K562 (cell line): ENCODE data around the gene ADORA2B. TPM values are rescaled to one million over a fixed set of nuclear protein-coding genes. Genes with fewer than 3 reads are reported as not detected.

ENCODE experiments used
- ATAC-seq: fragments of 200-7000 bp; cut with Tn5 transposase; 3 replicates; pipeline ENCODE4 v1.9.1; 2020; ENCODE audit warnings: moderate library complexity
- BruUV-seq: library from RNA; stranded (reverse); fragments of 400-500 nt; replicated peaks from 2 replicates; lab custom pipeline; 2021; lab: Mats Ljungman, UMichigan
- CTCF ChIA-PET: fragments of 300-600 bp; formaldehyde crosslinking; extraction: SDS; loops from one replicate; lab custom pipeline; 2021; ENCODE audit warnings: low intra/inter-chr PET ratio; lab: Yijun Ruan, JAX
- POLR2A ChIA-PET: fragments of 300-600, 350-650 bp; sonication (Branson Sonifier 250); formaldehyde crosslinking; extraction: SDS; loops from one replicate; lab custom pipeline; 2021; ENCODE audit warnings: antibody characterized with exemption, inconsistent platforms; lab: Yijun Ruan, JAX
- DNase-seq, 4 experiments: peaks; one replicate each; pipeline versions ENCODE4 v3.0.0 to v3.0.0-alpha.2; 2011 to 2018; ENCODE audit warnings: low spot score in 3 of 4, mixed read lengths in 3 of 4; ENCODE audit errors: extremely low read depth in 1 of 4
- FAIRE-seq: peaks from 2 replicates; lab custom pipeline; 2011; peaks lifted over from hg19 to GRCh38; lab: Jason Lieb, UNC
- H2AFZ ChIP-seq: 2 replicates; pipeline ENCODE4 v1.6.0; 2011; ENCODE audit warnings: low read depth, low read length, control low read depth, inconsistent platforms
- H3K27ac ChIP-seq: fragments of 200-600 bp; 3 replicates; pipeline ENCODE4 v1.8.0; 2011; ENCODE audit warnings: low read depth, mild to moderate bottlenecking, control low read depth, inconsistent platforms, low read length, moderate library complexity, mixed read lengths; ENCODE audit errors: extremely low read depth
- H3K27me3 ChIP-seq, 2 experiments: fragments of 300-600 bp in 1 of 2; 2 replicates in 1 of 2; 3 replicates in 1 of 2; pipeline versions ENCODE4 v1.6.0 to v1.8.0; 2011; ENCODE audit warnings: inconsistent platforms in 2 of 2, low read length in 2 of 2, mild to moderate bottlenecking in 1 of 2, mixed read lengths in 1 of 2, moderate library complexity in 1 of 2; ENCODE audit not compliant: control insufficient read depth in 2 of 2, insufficient read depth in 2 of 2
- H3K36me3 ChIP-seq: fragments of 300-600 bp; 3 replicates; pipeline ENCODE4 v1.8.0; 2011; ENCODE audit warnings: mild to moderate bottlenecking, low read length, inconsistent platforms; ENCODE audit not compliant: control insufficient read depth, insufficient read depth
- H3K4me1 ChIP-seq, 2 experiments: fragments of 200-600 bp in 1 of 2; replicated peaks in 1 of 2; 2 replicates in 1 of 2; 3 replicates in 1 of 2; pipeline versions ENCODE4 v1.5.1 to v1.8.0; 2011; ENCODE audit warnings: inconsistent platforms in 2 of 2, low read length in 2 of 2, mild to moderate bottlenecking in 1 of 2, mixed read lengths in 1 of 2, moderate library complexity in 1 of 2; ENCODE audit not compliant: control insufficient read depth in 2 of 2, insufficient read depth in 2 of 2
- H3K4me2 ChIP-seq: 2 replicates; pipeline ENCODE4 v1.6.1; 2011; ENCODE audit warnings: low read length, control low read depth, inconsistent platforms, mixed read lengths; ENCODE audit not compliant: insufficient read depth
- H3K4me3 ChIP-seq: fragments of 200-600 bp; sonication (generic), shearing (Covaris generic); 2 replicates; pipeline ENCODE4 v1.5.1; 2016; ENCODE audit warnings: control low read depth, inconsistent platforms
- H3K79me2 ChIP-seq: fragments of 200-600 bp; 3 replicates; pipeline ENCODE4 v1.8.0; 2011; ENCODE audit warnings: low read length, inconsistent platforms; ENCODE audit not compliant: control insufficient read depth, insufficient read depth
- H3K9ac ChIP-seq, 2 experiments: 2 replicates each; pipeline versions ENCODE4 v1.6.0 to v1.6.1; 2011; ENCODE audit warnings: low read depth in 2 of 2, low read length in 2 of 2, control low read depth in 1 of 2, inconsistent platforms in 1 of 2, mild to moderate bottlenecking in 1 of 2, mixed read lengths in 1 of 2; ENCODE audit not compliant: insufficient read depth in 1 of 2
- H3K9me1 ChIP-seq: one replicate; pipeline ENCODE4 v1.6.0; 2011; ENCODE audit warnings: inconsistent platforms, mild to moderate bottlenecking, low read length, moderate library complexity; ENCODE audit not compliant: control insufficient read depth, insufficient read depth
- H3K9me3 ChIP-seq: replicated peaks from 2 replicates; pipeline ENCODE4 v1.5.1; 2011; ENCODE audit warnings: low read depth, low read length, inconsistent platforms; ENCODE audit not compliant: control insufficient read depth, insufficient read depth
- H4K20me1 ChIP-seq: replicated peaks from 2 replicates; pipeline ENCODE4 v1.6.1; 2011; ENCODE audit warnings: low read length, inconsistent platforms, mixed read lengths; ENCODE audit not compliant: control insufficient read depth, insufficient read depth
- CTCF ChIP-seq, 3 experiments: IDR thresholded peaks in 2 of 3; conservative IDR thresholded peaks in 1 of 3; 2 replicates each; pipeline ENCODE4 v1.5.1; 2011 to 2012; ENCODE audit warnings: low read length in 3 of 3, mild to moderate bottlenecking in 3 of 3, control low read depth in 2 of 3, improper control_type of control experiment in 1 of 3, inconsistent platforms in 1 of 3, low read depth in 1 of 3, mixed read lengths in 1 of 3, moderate library complexity in 1 of 3; ENCODE audit not compliant: insufficient read depth in 2 of 3
- E2F4 ChIP-seq: sonication (generic); formaldehyde crosslinking; IDR thresholded peaks from 2 replicates; pipeline ENCODE4 v1.8.0; 2022; ENCODE audit warnings: mild to moderate bottlenecking, low read depth, missing genetic modification reagents
- GATAD2B ChIP-seq: fragments of 450-650 bp; IDR thresholded peaks from 2 replicates; pipeline ENCODE4 v1.6.1; 2017; ENCODE audit warnings: mild to moderate bottlenecking, borderline replicate concordance
- MEIS2 ChIP-seq: fragments of 450-650 bp; IDR thresholded peaks from 2 replicates; pipeline ENCODE4 v1.6.1; 2014; ENCODE audit warnings: mild to moderate bottlenecking; ENCODE audit not compliant: partially characterized antibody
- MGA ChIP-seq: fragments of 450-650 bp; IDR thresholded peaks from 2 replicates; pipeline ENCODE4 v1.6.1; 2016; ENCODE audit warnings: mild to moderate bottlenecking, moderate library complexity
- WGBS: fragments of 100-300 bp; shearing (Covaris generic); methylation state at CpG from one replicate; pipeline ENCODE4 v1.1.6; 2016; ENCODE audit warnings: low coverage, mixed read lengths; ENCODE audit not compliant: insufficient coverage; ENCODE audit errors: missing lambda C conversion rate; 5-methylcytosine and 5-hydroxymethylcytosine counted together
- in situ Hi-C: fragments of 300-500 bp; cut with MboI; formaldehyde crosslinking; loops from 4 replicates; pipeline ENCODE4 v1.15.0; 2018; ENCODE audit warnings: inconsistent platforms, mixed read lengths
- intact Hi-C: fragments of 100-400 bp; cut with micrococcal nuclease; formaldehyde crosslinking; loops from 2 replicates; pipeline ENCODE4 v1.14.2; 2022
- polyA plus RNA-seq, 8 experiments: library from polyadenylated mRNA; depleted of rRNA in 4 of 8; stranded (reverse) in 5 of 8; unstranded in 3 of 8; fragments of >200 nt; fragmentation: Nextera tagmentation in 2 of 8; fragmentation: Illumina TruSeq in 1 of 8; extraction: Ambion mirVana in 2 of 8; extraction: Trizol in 1 of 8; gene quantifications; 2 replicates each; pipeline versions ENCODE4 v1.2.1 to v1.2.3, GENCODE V29; 2011 to 2014; ENCODE audit warnings: inconsistent platforms in 1 of 8, missing spikeins in 1 of 8
- total RNA-seq, 7 experiments: library from RNA; depleted of rRNA in 6 of 7; stranded (reverse); fragments of >200 nt in 6 of 7; fragmentation: Illumina TruSeq in 2 of 7; extraction: Trizol in 2 of 7; gene quantifications; 2 replicates each; pipeline versions ENCODE4 v1.2.1 to v1.2.3, GENCODE V29; 2011 to 2021; ENCODE audit warnings: low replicate concordance in 1 of 7

Gene ADORA2B
- total and polyA plus RNA-seq, 9 of the 15 experiments (the other 6 are each of a cell fraction or from before 2014, with no cell fraction given): 6.4 to 16.6 (median 10.5) TPM

DNA sequence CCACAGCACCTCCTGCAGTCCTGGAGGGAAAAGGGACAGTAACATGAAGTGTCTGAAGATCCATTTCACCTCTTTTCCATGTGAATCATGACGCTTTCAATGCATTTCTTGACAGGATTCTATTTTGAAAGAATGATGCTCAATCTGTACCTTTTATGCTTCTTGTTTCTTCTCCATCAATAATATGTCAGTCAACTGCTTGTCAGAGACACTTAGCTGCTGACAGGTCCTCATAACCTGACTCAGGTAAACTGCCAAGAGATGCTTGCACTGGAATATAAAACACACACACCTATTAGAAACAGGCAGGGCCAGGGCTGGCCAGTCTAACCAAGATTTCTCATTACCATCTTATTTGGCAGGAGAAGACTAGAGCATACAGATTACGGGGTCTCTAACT is 33.0 kb downstream of the ADORA2B start:
- H3K36me3 ChIP-seq: peaks cover 41% of the 10 kb centered on the region; the same call in 2 of the 3 replicates
- no peak overlapping the region for H2AFZ ChIP-seq
- no TSS peak for BruUV-seq
- no peak for DNase-seq
- TF ChIP-seq MEIS2: no peak
- 0 out of 6 replicates have a peak, but pooled peaks of 1 of the 3 experiments have one; percentile 0 for TF ChIP-seq CTCF (IDR thresholded peaks at IDR 0.05 in 2 of 3, conservative IDR thresholded peaks at IDR 0.05 in 1 of 3; ENCODE audit: insufficient read depth in 2 of 3, low read depth in 1 of 3, low read length in 3 of 3)
- no peak for TF ChIP-seq MGA
- TF ChIP-seq GATAD2B: no peak
- TF ChIP-seq E2F4 (CRISPR knock-in tag): no peak
- POLR2A ChIA-PET: no interaction called here
- peaks cover 23 to 37% of the 10 kb centered on the region in 2 experiments; a peak in 4 of 5 replicates for H3K4me1 ChIP-seq
- H4K20me1 ChIP-seq: no peaks in the 10 kb centered on the region
- 84% methylated on average over 2 of the region's 2 CpGs for WGBS
- H3K4me3 ChIP-seq: no peak overlapping the region
- ATAC-seq: no peak
- H3K9me3 ChIP-seq: no peaks in the 10 kb centered on the region
- no peak overlapping the region for H3K4me2 ChIP-seq
- no peak overlapping the region for H3K27ac ChIP-seq
- H3K79me2 ChIP-seq: peaks cover 17% of the 10 kb centered on the region
- in situ Hi-C loops: no loop called here
- no peak overlapping the region for H3K9ac ChIP-seq
- CTCF ChIA-PET: no interaction called here
- H3K27me3 ChIP-seq: no peaks in the 10 kb centered on the region
- H3K9me1 ChIP-seq: no peaks in the 10 kb centered on the region
- intact Hi-C loops: no loop called here
- no peak for FAIRE-seq
